Activated gamma-delta T cell treated with Interleukin-2 at 50 U/mL for 16 hours (primary cell): ENCODE results near the gene ADGRF3.
"Not testable (repeated sequence)": the region's sequence is repeated elsewhere in the genome, so short reads cannot be mapped to it uniquely, and the experiment has no call there.

Experiments used
- DNase-seq: peaks from one replicate; pipeline ENCODE4 v3.0.0-alpha.2; 2020

The ADGRF3 gene

GRCh38 chr2:26317377-26318105 lies 29.0 kb downstream of the ADGRF3 start:
- DNase-seq = no peak

- no peak for DNase-seq
Observed at GRCh38 chr2:26316845-26317244, 29.7 kb downstream of the ADGRF3 start.

GRCh38 chr2:26316041-26316440 lies 30.5 kb downstream of the ADGRF3 start:
- DNase-seq = no peak

- no peak for DNase-seq
Observed at GRCh38 chr2:26314243-26314642, 32.3 kb downstream of the ADGRF3 start.

- no peak for DNase-seq
Observed at GRCh38 chr2:26313446-26313845, 33.1 kb downstream of the ADGRF3 start.

- no peak for DNase-seq
Observed at GRCh38 chr2:26312471-26312870, 34.1 kb downstream of the ADGRF3 start.

GRCh38 chr2:26309921-26310320 lies 36.7 kb downstream of the ADGRF3 start:
- DNase-seq = no peak

GRCh38 chr2:26305540-26305939 lies 41.0 kb downstream of the ADGRF3 start:
- DNase-seq = no peak

- DNase-seq = not testable (repeated sequence)
Observed at GRCh38 chr2:26305094-26305493, 41.5 kb downstream of the ADGRF3 start.

GRCh38 chr2:26302846-26303245 lies 43.7 kb downstream of the ADGRF3 start:
- DNase-seq = no peak

- no peak for DNase-seq
Observed at GRCh38 chr2:26300234-26300925, 46.2 kb downstream of the ADGRF3 start.

- DNase-seq = peak; percentile 26
Observed at GRCh38 chr2:26299471-26300101, 47.0 kb downstream of the ADGRF3 start.

GRCh38 chr2:26298638-26299393 lies 47.8 kb downstream of the ADGRF3 start:
- peak; percentile 13 for DNase-seq

- DNase-seq = no peak
Observed at GRCh38 chr2:26298286-26298637, 48.3 kb downstream of the ADGRF3 start.

GRCh38 chr2:26297061-26297460 lies 49.5 kb downstream of the ADGRF3 start:
- no peak for DNase-seq

- no peak for DNase-seq
Observed at GRCh38 chr2:26295511-26295910, 51.1 kb downstream of the ADGRF3 start.

- no peak for DNase-seq
Observed at GRCh38 chr2:26292646-26293045, 53.9 kb downstream of the ADGRF3 start.

- DNase-seq = no peak
Observed at GRCh38 chr2:26290001-26290400, 56.6 kb downstream of the ADGRF3 start.

- DNase-seq = no peak
Observed at GRCh38 chr2:26285931-26286330, 60.7 kb downstream of the ADGRF3 start.

GRCh38 chr2:26284132-26284531 lies 62.5 kb downstream of the ADGRF3 start:
- DNase-seq = no peak

- no peak for DNase-seq
Observed at GRCh38 chr2:26283606-26284005, 63.0 kb downstream of the ADGRF3 start.

GRCh38 chr2:26281226-26281625 lies 65.4 kb downstream of the ADGRF3 start:
- DNase-seq = no peak

GRCh38 chr2:26279886-26280285 lies 66.7 kb downstream of the ADGRF3 start:
- DNase-seq = no peak
